Muscle of leg (tissue), 11 donors: ENCODE measurements around the gene SPTB. TPM values are rescaled to one million over a fixed set of nuclear protein-coding genes. Genes with fewer than 3 reads are reported as not detected.
A peak's percentile ranks its signal among the peaks of the same experiment; 100 is the strongest.

Source experiments
- DNase-seq: peaks from one replicate; pipeline ENCODE4 v3.0.0; 2013
- H3K27ac ChIP-seq: one replicate; pipeline ENCODE4 v1.5.1; 2013; ENCODE audit warnings: mild to moderate bottlenecking, low read length, control low read depth
- H3K27me3 ChIP-seq: one replicate; pipeline ENCODE4 v1.6.1; 2013; ENCODE audit warnings: low read length; ENCODE audit not compliant: control insufficient read depth, insufficient read depth
- H3K36me3 ChIP-seq: one replicate; pipeline ENCODE4 v1.6.1; 2013; ENCODE audit warnings: low read length; ENCODE audit not compliant: control insufficient read depth, insufficient read depth
- H3K4me1 ChIP-seq: one replicate; pipeline ENCODE4 v1.6.1; 2013; ENCODE audit warnings: low read length; ENCODE audit not compliant: control insufficient read depth, insufficient read depth
- H3K4me3 ChIP-seq: one replicate; pipeline ENCODE4 v1.5.1; 2013; ENCODE audit warnings: low read length, control low read depth
- H3K9me3 ChIP-seq: replicated peaks from 2 replicates; pipeline ENCODE4 v1.6.1; 2013; ENCODE audit warnings: low read depth, low read length; ENCODE audit not compliant: control insufficient read depth
- WGBS: methylation state at CpG from one replicate; pipeline ENCODE4 v1.1.5; 2013; ENCODE audit warnings: missing lambda C conversion rate; ENCODE audit not compliant: insufficient coverage; 5-methylcytosine and 5-hydroxymethylcytosine counted together
- polyA plus RNA-seq, 8 donors: library from polyadenylated mRNA; unstranded; fragments of 120-200 nt; gene quantifications; one replicate each; pipeline versions ENCODE4 v1.2.1 to v1.2.3, GENCODE V29; 2013; ENCODE audit warnings: inconsistent platforms in 1 of 8, low replicate concordance in 1 of 8; ENCODE audit not compliant: insufficient read length in 8 of 8, insufficient read depth in 1 of 8
- total RNA-seq: library from RNA; stranded (reverse); fragments of 120-200 nt; gene quantifications from one replicate; pipeline ENCODE4 v1.2.4, GENCODE V29; 2013

SPTB gene
- total and polyA plus RNA-seq, 9 donors = 80.2 to 202 (median 126) TPM

GRCh38 chr14:64702493-64703394 lies 177.0 kb downstream of the SPTB start:
- WGBS = 60% methylated on average over 17 of the region's 25 CpGs

DNA sequence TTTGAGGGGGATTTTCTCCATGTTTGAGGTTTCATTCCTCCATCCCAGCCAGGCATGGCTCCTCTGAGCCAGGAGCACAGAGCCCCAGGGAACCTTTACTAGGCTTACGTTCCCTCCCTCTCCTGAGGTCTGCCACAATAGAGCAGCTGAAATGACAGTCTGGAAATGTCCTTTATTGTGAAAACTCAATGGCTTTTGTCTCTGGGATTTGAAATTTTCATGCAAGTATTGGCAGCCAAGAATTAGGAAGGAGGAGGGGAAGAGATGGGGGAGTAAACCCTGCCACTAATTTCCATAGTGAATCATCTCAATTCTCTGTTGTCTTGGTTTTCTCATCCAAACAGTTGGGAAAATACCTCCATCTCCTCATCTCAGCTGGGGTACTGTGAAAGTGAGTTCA lies 178.0 kb downstream of the SPTB start:
- H3K4me1 ChIP-seq = peaks cover 33% of the 10 kb centered on the region
- no peak for DNase-seq
- H3K9me3 ChIP-seq = no peaks in the 10 kb centered on the region
- no peak overlapping the region for H3K27ac ChIP-seq
- H3K27me3 ChIP-seq = peaks cover 5% of the 10 kb centered on the region
- H3K36me3 ChIP-seq = no peaks in the 10 kb centered on the region
- no peak overlapping the region for H3K4me3 ChIP-seq
- WGBS = no CpG with 5 or more reads among the region's 1 CpG

More at GRCh38 chr14:64702493-64703394, 177.0 kb downstream of the SPTB start:
- no peaks in the 10 kb centered on the region for H3K9me3 ChIP-seq
- H3K27ac ChIP-seq = no peak overlapping the region
- no peak for DNase-seq
- no peaks in the 10 kb centered on the region for H3K36me3 ChIP-seq
- peaks cover 4% of the 10 kb centered on the region for H3K27me3 ChIP-seq
- H3K4me3 ChIP-seq = no peak overlapping the region
- peaks cover 41% of the 10 kb centered on the region for H3K4me1 ChIP-seq

GRCh38 chr14:64700894-64701293 lies 178.8 kb downstream of the SPTB start:
- Histone ChIP-seq H3K4me3 (no peak overlapping the region), H3K4me1 (peaks cover 25% of the 10 kb centered on the region), H3K36me3 (no peaks in the 10 kb centered on the region), H3K27ac (no peak overlapping the region), H3K9me3 (no peaks in the 10 kb centered on the region), H3K27me3 (peaks cover 5% of the 10 kb centered on the region)
- WGBS = 75% methylated on average over 1 of the region's 4 CpGs
- DNase-seq = no peak

- no peak for DNase-seq
- WGBS = no CpG with 5 or more reads among the region's 2 CpGs
- Histone ChIP-seq H3K4me1 (peaks cover 19% of the 10 kb centered on the region), H3K4me3 (no peak overlapping the region), H3K27ac (no peak overlapping the region), H3K36me3 (no peaks in the 10 kb centered on the region), H3K27me3 (peaks cover 5% of the 10 kb centered on the region), H3K9me3 (no peaks in the 10 kb centered on the region)
These were observed 179.4 kb downstream of the SPTB start for GRCh38 chr14:64700290-64700689.

GRCh38 chr14:64698903-64699302 lies 180.8 kb downstream of the SPTB start:
- no peaks in the 10 kb centered on the region for H3K36me3 ChIP-seq
- no peak overlapping the region for H3K4me3 ChIP-seq
- H3K27ac ChIP-seq = no peak overlapping the region
- DNase-seq = peak; percentile 74
- WGBS = 47% methylated on average over 5 of the region's 7 CpGs
- H3K27me3 ChIP-seq = peaks cover 5% of the 10 kb centered on the region
- H3K9me3 ChIP-seq = no peaks in the 10 kb centered on the region
- H3K4me1 ChIP-seq = peaks cover 21% of the 10 kb centered on the region

DNA sequence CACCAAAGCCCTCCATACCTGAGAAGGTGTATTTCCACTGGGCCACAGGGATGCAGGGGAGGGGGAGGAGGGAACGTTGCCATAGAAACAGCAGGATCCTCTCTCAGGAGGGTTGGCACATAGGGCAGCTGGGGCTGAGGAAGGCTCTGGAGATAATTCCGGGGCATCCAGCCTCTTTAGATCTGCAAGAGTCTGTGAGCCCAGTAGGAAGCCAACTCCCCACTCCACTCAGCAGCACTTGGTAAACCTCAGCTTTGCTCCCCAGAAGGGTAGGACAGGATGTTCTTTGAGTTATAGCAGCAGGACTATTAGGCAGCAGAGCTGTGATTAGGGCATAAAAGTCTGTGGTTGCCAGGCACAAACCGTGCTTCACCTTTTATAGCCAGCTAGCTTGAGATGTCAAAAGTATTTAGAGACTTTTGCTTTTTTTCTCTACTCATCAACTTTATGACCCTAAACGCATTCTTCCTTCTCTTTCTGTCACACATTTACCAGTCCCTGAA lies 183.3 kb downstream of the SPTB start:
- H3K27ac ChIP-seq = no peak overlapping the region
- no peaks in the 10 kb centered on the region for H3K9me3 ChIP-seq
- whole genome bisulfite sequencing = 40% methylated on average over 1 of the region's 4 CpGs
- DNase-seq = no peak
- H3K36me3 ChIP-seq = no peaks in the 10 kb centered on the region
- H3K4me3 ChIP-seq = no peak overlapping the region
- H3K4me1 ChIP-seq = peaks cover 25% of the 10 kb centered on the region
- H3K27me3 ChIP-seq = peaks cover 5% of the 10 kb centered on the region

Other genes with a start within 250 kb of the SPTB start
- gene PLEKHG3, start 175.5 kb downstream of the SPTB start, total RNA-seq = 24.7 TPM
- 10 to 100 TPM; 17.6 to 34.3 (median 26.9) TPM for gene PLEKHG3, start 175.5 kb downstream of the SPTB start, polyA plus RNA-seq
- 41.8 TPM for gene CHURC1, start 34.5 kb upstream of the SPTB start, total RNA-seq
- gene CHURC1, start 34.5 kb upstream of the SPTB start, polyA plus RNA-seq = 10 to 100 TPM; 37.7 to 46.7 (median 40.1) TPM
- gene GPX2, start 62.8 kb upstream of the SPTB start, total RNA-seq = not detected
- gene GPX2, start 62.8 kb upstream of the SPTB start, polyA plus RNA-seq = 1 to 10 TPM in 1 of 8 donors, under 1 TPM in 7; 0.24 to 1.3 (median 0.39) TPM
- gene RAB15, start 92.4 kb upstream of the SPTB start, total RNA-seq = 15.7 TPM
- 10 to 100 TPM; 21.3 to 31.8 (median 26.2) TPM for gene RAB15, start 92.4 kb upstream of the SPTB start, polyA plus RNA-seq
- 11.7 TPM for gene FNTB, start 107.0 kb upstream of the SPTB start, total RNA-seq
- 10 to 100 TPM; 17.8 to 22.9 (median 20.4) TPM for gene FNTB, start 107.0 kb upstream of the SPTB start, polyA plus RNA-seq
- 26.2 TPM for gene MAX, start 222.6 kb upstream of the SPTB start, total RNA-seq
- 10 to 100 TPM; 30.7 to 43.7 (median 35.8) TPM for gene MAX, start 222.6 kb upstream of the SPTB start, polyA plus RNA-seq